ENCODE data around the gene BCAS3. TPM values are rescaled to one million over a fixed set of nuclear protein-coding genes. Genes with fewer than 3 reads are reported as not detected.

The BCAS3 gene
- polyA plus RNA-seq, 1 donor from 2014 or later = 21.6 TPM

GRCh38 chr17:61070649-61071048 is 393.0 kb downstream of the BCAS3 start:
- no peaks in the 10 kb centered on the region for H3K27me3 ChIP-seq (ENCODE audit: insufficient read depth, low read depth, low read length)
- H2AFZ ChIP-seq (ENCODE audit: low read depth, low read length) = no peak overlapping the region
- no peak overlapping the region for H3K4me3 ChIP-seq (ENCODE audit: low read length)
- no peaks in the 10 kb centered on the region for H3K36me3 ChIP-seq (ENCODE audit: insufficient read depth, low read length)
- TF ChIP-seq REST (IDR thresholded peaks at IDR 0.05; ENCODE audit: borderline replicate concordance) = no peak
- no peak for TF ChIP-seq MXI1 (conservative IDR thresholded peaks at IDR 0.05; ENCODE audit: poor library complexity, severe bottlenecking)
- TF ChIP-seq TAF1 (IDR thresholded peaks at IDR 0.05; ENCODE audit: low read depth) = no peak
- no peak for TF ChIP-seq POLR2AphosphoS5 (IDR thresholded peaks at IDR 0.05)
- TF ChIP-seq RAD21 (conservative IDR thresholded peaks at IDR 0.05) = no peak
- TF ChIP-seq CTCF (IDR thresholded peaks at IDR 0.05; ENCODE audit: poor library complexity, severe bottlenecking) = no peak
- TF ChIP-seq EP300 (conservative IDR thresholded peaks at IDR 0.05; ENCODE audit: poor library complexity, severe bottlenecking) = no peak
- no peaks in the 10 kb centered on the region for H3F3A ChIP-seq (ENCODE audit: insufficient read depth, low read length, poor library complexity, severe bottlenecking)
- no peaks in the 10 kb centered on the region for H3K79me2 ChIP-seq (replicated peaks; ENCODE audit: insufficient read depth, low read length)
- H3K9ac ChIP-seq (ENCODE audit: low read length) = no peak overlapping the region
- H3K9me2 ChIP-seq (ENCODE audit: insufficient read depth, low read length) = no peaks in the 10 kb centered on the region
- H3K27ac ChIP-seq (ENCODE audit: low read length) = no peak overlapping the region
- H4K20me1 ChIP-seq (ENCODE audit: insufficient read depth) = no peaks in the 10 kb centered on the region
- H3K9me3 ChIP-seq (ENCODE audit: low read length) = no peaks in the 10 kb centered on the region
- no peak overlapping the region for H3K4me2 ChIP-seq (ENCODE audit: low read length)

GRCh38 chr17:61072648-61073047 is 395.0 kb downstream of the BCAS3 start:
- H3F3A ChIP-seq (ENCODE audit: insufficient read depth, low read length, poor library complexity, severe bottlenecking) = no peaks in the 10 kb centered on the region
- no peaks in the 10 kb centered on the region for H3K9me3 ChIP-seq (ENCODE audit: low read length)
- H4K20me1 ChIP-seq (ENCODE audit: insufficient read depth) = no peaks in the 10 kb centered on the region
- TF ChIP-seq EZH2 (IDR thresholded peaks at IDR 0.05; ENCODE audit: borderline replicate concordance, insufficient read depth, low read length, poor library complexity, severe bottlenecking) (no peak), CTCF (IDR thresholded peaks at IDR 0.05; ENCODE audit: poor library complexity, severe bottlenecking) (no peak), POLR2AphosphoS5 (IDR thresholded peaks at IDR 0.05) (no peak), SMC3 (conservative IDR thresholded peaks at IDR 0.05; ENCODE audit: poor library complexity) (no peak), RAD21 (conservative IDR thresholded peaks at IDR 0.05) (no peak), TAF1 (IDR thresholded peaks at IDR 0.05; ENCODE audit: low read depth) (no peak), REST (IDR thresholded peaks at IDR 0.05; ENCODE audit: borderline replicate concordance) (no peak), MXI1 (conservative IDR thresholded peaks at IDR 0.05; ENCODE audit: poor library complexity, severe bottlenecking) (no peak), EP300 (conservative IDR thresholded peaks at IDR 0.05; ENCODE audit: poor library complexity, severe bottlenecking) (no peak)
- H2AFZ ChIP-seq (ENCODE audit: low read depth, low read length) = no peak overlapping the region
- H3K4me3 ChIP-seq (ENCODE audit: low read length) = no peak overlapping the region
- H3K27me3 ChIP-seq (ENCODE audit: insufficient read depth, low read depth, low read length) = no peaks in the 10 kb centered on the region
- no peak overlapping the region for H3K4me2 ChIP-seq (ENCODE audit: low read length)
- no peaks in the 10 kb centered on the region for H3K79me2 ChIP-seq (replicated peaks; ENCODE audit: insufficient read depth, low read length)
- H3K36me3 ChIP-seq (ENCODE audit: insufficient read depth, low read length) = no peaks in the 10 kb centered on the region
- H3K27ac ChIP-seq (ENCODE audit: low read length) = no peak overlapping the region
- H3K9ac ChIP-seq (ENCODE audit: low read length) = no peak overlapping the region
- no peaks in the 10 kb centered on the region for H3K9me2 ChIP-seq (ENCODE audit: insufficient read depth, low read length)
